Middle frontal gyrus (tissue), 1 donor: ENCODE data around the gene RNU6-7.

Experiments
- DNase-seq: peaks from one replicate; pipeline ENCODE4 v3.0.0-alpha.2; 2015; ENCODE audit warnings: low spot score; ENCODE audit errors: extremely low spot score

Gene RNU6-7

GRCh38 chr14:32203928-32204357 is 2.1 kb downstream of the RNU6-7 start:
- DNase-seq, result no peak

GRCh38 chr14:32205554-32205953 is 3.7 kb downstream of the RNU6-7 start:
- no peak for DNase-seq

- no peak for DNase-seq
Measured at GRCh38 chr14:32205984-32206383, 4.1 kb downstream of the RNU6-7 start.

- DNase-seq, result no peak
Measured at GRCh38 chr14:32206552-32206951, 4.7 kb downstream of the RNU6-7 start.

DNA sequence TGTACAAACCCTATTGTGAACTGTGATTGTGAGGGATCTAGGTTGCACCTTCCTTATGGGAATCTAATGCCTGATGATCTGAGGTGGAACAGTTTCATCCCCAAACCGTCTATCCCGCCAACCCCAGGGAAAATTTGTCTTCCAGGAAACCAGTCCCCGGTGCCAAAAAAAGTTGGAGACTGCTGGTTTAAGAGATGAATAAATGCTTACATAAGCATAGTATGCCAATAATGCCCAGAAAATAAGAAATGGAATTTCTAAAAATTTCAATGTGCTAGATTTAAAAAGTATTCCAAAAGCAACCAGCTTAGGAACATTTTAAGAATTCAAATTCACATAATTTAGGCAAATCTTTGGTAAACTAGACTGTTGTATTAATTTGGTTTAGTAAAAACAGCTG is 6.6 kb downstream of the RNU6-7 start:
- DNase-seq, result no peak

DNA sequence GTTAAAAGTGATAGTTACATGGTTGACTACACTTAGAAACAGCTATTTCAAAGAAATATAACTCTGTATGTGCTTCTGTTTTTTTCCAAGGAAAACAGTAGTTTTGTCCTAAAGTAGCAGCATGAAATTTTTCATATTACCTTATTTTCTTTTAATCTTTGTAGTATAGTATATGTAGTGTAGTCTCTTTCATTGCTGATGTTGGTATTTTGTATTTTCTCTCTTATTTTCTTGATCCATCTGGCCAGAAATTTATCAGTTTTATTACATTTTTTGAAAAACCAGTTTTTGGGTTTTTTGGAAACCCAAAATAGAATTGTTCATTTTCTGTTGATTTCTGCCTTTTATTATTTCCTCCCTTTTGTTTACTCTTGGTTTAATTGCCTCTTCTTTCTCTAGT is 7.6 kb downstream of the RNU6-7 start:
- DNase-seq, result no peak

DNA sequence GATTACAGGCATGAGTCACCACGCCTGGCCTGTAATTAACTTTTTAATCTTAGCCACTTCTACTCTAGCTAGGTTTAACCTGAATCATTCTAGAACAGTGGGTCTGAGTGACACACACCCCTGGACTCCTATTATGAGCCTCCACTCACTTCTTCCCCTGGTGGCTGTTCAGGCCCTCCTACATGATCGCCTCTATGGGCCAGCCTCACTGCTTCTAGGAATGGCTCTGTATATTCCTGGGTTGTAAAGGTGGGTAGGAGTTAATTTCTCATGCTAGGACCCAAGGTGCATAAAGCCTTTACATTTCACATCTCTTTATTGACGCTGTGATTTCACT is 9.2 kb downstream of the RNU6-7 start:
- DNase-seq, result no peak

GRCh38 chr14:32212833-32213232 is 11.0 kb downstream of the RNU6-7 start:
- no peak for DNase-seq

DNA sequence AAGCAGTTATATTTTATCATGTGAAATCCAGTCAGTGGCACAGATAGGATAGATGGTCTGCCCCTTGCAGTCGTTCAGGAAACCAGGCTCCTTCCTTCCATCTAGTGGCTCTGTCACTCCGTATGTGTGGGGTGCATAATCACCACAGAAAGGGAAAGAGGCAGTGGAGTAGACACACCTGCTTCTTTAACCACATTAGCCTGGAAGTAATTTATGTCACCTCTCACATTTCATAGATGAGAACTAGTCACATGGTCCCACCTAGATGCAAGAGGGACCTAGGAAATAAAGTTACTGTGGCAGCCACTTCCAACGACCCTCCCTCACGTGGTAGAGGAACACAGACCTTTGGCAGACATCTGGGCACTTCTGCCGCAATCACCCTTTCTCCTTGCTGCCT is 15.5 kb downstream of the RNU6-7 start:
- no peak for DNase-seq

- peak; percentile 4 for DNase-seq
Measured at GRCh38 chr14:32224737-32225377, 23.0 kb downstream of the RNU6-7 start.

GRCh38 chr14:32225378-32225920 is 23.6 kb downstream of the RNU6-7 start:
- DNase-seq, result no peak

- DNase-seq, result no peak
Measured at GRCh38 chr14:32226056-32226455, 24.2 kb downstream of the RNU6-7 start.

- no peak for DNase-seq
Measured at GRCh38 chr14:32230181-32230580, 28.3 kb downstream of the RNU6-7 start.

DNA sequence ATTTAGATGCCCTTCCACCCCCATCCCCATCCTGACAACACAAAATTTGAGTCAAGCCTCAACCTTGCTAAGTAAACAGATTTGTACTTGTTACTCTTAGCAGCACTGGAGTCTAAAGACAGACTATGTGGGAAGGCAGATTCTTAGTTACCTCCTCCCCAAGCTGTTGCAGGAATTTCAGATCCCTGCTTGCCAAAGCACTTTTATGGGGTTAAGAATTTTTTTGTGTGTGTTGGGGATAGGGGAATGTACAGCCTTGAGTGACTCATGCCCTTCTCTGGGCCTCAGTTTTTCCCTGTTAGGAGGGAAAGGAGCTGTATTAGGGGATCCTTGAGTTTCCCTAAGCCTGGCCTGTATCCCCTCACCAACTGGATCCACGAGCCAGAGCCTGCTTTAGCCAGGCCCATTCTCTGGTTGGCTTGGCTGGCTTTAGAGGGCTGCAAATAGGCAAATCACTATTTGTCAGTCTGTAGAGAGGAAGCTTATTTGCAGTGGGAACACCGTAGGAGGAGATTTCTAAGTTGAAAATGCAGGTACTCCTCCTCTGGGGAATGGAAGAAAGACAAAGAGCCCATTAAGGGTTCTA is 28.9 kb downstream of the RNU6-7 start:
- DNase-seq, result no peak

DNA sequence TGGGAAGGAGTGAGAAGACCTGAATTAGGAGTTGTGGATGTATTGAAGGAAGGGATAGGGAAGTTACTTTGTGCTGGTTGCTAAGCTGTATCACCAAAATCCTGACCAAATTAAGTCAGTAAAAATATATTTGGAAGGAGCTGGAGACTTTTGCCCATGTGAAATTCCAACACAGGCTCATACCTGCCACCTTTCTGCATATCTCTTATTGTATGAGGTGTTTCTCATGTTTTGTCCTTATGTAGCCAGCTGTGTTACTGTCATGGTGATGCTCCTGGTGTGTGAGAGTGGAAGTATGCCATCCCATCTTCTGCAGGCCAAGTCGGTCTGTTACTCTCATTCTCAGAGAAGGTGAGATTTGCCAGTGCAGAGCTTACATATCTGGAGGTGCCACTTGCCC is 30.6 kb downstream of the RNU6-7 start:
- no peak for DNase-seq

DNA sequence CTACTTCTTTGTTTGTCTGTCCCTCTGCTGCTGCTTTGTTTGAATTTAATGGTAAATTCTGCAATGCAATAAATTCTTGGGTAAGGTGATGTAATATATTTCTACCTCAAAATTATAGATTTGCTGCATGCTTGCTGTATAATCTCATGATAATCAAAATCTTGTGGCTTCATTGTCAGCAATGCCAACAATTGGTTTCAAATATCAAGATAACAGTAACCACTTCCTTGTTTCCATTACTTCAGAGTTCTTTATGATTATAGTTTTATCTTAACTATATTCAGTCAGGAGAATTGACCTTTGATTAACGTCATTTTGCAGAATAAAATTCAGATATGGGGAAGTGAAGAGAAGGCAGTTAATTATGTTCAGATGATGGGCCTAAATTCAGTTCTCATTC is 31.4 kb downstream of the RNU6-7 start:
- DNase-seq, result no peak

- DNase-seq, result no peak
Measured at GRCh38 chr14:32244404-32244803, 42.6 kb downstream of the RNU6-7 start.

DNA sequence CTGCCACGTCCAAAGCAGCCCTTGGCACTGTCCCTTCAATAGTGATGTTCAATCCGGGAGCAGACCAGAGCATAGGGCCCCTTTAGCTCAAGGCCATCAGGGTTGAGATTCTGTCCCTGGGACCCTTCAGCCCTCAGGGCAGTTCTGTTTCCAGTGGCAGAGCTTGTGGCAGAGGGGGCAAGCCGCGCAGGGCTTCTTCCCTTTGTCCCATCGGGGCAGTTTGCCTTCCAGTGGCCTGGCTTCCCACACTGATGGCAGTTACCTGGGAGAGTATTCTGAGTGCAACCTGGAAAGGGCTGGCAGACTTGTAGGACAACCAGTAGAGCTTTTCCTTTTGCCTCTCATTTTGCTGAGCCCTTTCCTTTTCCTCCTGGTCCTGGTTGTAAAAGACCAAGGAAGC is 44.9 kb downstream of the RNU6-7 start:
- DNase-seq, result no peak

GRCh38 chr14:32249371-32249770 is 47.5 kb downstream of the RNU6-7 start:
- DNase-seq, result no peak

- no peak for DNase-seq
Measured at GRCh38 chr14:32249780-32250179, 47.9 kb downstream of the RNU6-7 start.

- DNase-seq, result no peak
Measured at GRCh38 chr14:32250681-32251080, 48.8 kb downstream of the RNU6-7 start.

DNA sequence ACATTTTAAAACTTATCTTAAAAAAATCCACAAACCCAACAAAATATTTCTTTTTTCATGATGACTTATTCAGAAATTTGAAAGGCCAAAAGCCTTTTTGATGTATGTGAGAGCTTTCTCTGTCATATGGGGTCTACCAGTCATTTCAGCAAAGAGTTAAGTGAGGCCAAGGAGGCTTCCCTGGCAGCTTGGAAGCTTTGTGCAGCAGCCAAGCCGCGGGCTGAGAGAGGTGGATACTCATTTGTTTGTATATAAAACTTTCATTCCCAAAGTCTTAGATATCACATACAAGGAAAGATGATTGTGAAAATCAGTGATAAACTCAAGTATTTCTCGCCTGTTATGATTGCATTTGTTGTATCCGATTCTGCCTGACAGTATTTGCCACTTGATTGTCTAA is 49.7 kb downstream of the RNU6-7 start:
- no peak for DNase-seq
